A673 (cell line): ENCODE results near the gene ANKS6.

ENCODE experiments used
- EZH2 ChIP-seq: fragments of 200-600 bp; sonication (generic); IDR thresholded peaks from 2 replicates; pipeline ENCODE4 v1.6.1; 2017; ENCODE audit warnings: borderline replicate concordance, low read depth, mild to moderate bottlenecking, mixed read lengths, antibody characterized with exemption, low read length; ENCODE audit not compliant: poor library complexity, severe bottlenecking
- TF ChIP-seq, protein P1 (sequence below): fragments of 300-800, 200-600 bp; sonication (generic); conservative IDR thresholded peaks from 2 replicates; pipeline ENCODE4 v1.5.1; 2017; ENCODE audit warnings: low read depth, mild to moderate bottlenecking, antibody characterized with exemption, low read length, moderate library complexity, mixed read lengths

DNA sequence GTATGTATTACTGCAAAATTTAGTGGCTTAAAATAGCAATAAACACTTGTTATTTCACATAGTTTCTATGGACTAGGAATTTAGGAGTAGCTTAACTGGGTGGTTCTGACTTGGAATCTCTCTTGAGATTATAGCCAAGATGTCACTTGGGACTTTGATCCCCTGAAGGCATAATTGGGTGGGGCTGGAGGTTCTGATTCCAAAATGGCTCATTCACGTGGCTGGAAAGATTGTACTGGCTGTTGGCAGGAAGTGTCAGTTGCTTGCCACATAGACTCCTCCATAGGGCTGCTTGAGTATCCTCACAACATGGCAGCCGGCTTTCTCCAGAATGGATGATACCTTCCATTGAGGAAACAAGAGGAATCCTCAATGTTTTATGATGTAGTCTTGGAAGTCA lies 22.4 kb upstream of the ANKS6 start:
- TF ChIP-seq, protein P1, sequence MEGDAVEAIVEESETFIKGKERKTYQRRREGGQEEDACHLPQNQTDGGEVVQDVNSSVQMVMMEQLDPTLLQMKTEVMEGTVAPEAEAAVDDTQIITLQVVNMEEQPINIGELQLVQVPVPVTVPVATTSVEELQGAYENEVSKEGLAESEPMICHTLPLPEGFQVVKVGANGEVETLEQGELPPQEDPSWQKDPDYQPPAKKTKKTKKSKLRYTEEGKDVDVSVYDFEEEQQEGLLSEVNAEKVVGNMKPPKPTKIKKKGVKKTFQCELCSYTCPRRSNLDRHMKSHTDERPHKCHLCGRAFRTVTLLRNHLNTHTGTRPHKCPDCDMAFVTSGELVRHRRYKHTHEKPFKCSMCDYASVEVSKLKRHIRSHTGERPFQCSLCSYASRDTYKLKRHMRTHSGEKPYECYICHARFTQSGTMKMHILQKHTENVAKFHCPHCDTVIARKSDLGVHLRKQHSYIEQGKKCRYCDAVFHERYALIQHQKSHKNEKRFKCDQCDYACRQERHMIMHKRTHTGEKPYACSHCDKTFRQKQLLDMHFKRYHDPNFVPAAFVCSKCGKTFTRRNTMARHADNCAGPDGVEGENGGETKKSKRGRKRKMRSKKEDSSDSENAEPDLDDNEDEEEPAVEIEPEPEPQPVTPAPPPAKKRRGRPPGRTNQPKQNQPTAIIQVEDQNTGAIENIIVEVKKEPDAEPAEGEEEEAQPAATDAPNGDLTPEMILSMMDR = no peak
- no peak for TF ChIP-seq EZH2
